Measurements from ENCODE around the gene EZR.

The EZR gene

DNA sequence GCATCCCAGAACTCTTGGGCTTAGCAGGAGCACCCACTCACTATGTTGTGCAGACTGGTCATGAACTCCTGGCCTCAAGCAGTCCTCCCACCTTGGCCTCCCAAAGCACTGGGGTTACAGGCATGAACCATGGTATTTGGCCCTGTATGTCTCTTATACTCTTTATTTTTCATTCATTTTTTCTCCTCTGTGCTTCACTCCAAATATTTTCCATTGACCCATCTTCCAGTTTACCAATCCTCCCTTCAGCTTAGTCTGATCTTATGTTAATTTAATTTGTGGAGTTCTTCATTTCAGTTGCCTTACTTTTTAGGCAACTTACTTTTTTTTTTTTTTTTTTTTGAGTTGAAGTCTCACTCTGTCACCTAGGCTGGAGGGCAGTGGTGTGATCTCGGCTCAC lies 79.5 kb downstream of the EZR start:
- TF ChIP-seq, protein P1, sequence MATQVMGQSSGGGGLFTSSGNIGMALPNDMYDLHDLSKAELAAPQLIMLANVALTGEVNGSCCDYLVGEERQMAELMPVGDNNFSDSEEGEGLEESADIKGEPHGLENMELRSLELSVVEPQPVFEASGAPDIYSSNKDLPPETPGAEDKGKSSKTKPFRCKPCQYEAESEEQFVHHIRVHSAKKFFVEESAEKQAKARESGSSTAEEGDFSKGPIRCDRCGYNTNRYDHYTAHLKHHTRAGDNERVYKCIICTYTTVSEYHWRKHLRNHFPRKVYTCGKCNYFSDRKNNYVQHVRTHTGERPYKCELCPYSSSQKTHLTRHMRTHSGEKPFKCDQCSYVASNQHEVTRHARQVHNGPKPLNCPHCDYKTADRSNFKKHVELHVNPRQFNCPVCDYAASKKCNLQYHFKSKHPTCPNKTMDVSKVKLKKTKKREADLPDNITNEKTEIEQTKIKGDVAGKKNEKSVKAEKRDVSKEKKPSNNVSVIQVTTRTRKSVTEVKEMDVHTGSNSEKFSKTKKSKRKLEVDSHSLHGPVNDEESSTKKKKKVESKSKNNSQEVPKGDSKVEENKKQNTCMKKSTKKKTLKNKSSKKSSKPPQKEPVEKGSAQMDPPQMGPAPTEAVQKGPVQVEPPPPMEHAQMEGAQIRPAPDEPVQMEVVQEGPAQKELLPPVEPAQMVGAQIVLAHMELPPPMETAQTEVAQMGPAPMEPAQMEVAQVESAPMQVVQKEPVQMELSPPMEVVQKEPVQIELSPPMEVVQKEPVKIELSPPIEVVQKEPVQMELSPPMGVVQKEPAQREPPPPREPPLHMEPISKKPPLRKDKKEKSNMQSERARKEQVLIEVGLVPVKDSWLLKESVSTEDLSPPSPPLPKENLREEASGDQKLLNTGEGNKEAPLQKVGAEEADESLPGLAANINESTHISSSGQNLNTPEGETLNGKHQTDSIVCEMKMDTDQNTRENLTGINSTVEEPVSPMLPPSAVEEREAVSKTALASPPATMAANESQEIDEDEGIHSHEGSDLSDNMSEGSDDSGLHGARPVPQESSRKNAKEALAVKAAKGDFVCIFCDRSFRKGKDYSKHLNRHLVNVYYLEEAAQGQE (IDR thresholded peaks at IDR 0.05; ENCODE audit: insufficient read depth in 1 of 2, low read depth in 2 of 2, low read length in 2 of 2): no peak
- no peak for TF ChIP-seq SIN3A (IDR thresholded peaks at IDR 0.05; ENCODE audit: borderline replicate concordance, insufficient read depth, low read length)
- TF ChIP-seq FOXP2 (optimal IDR thresholded peaks at IDR 0.05; ENCODE audit: borderline replicate concordance, extremely low read depth, extremely low read length, insufficient read depth): no peak
- no peak for TF ChIP-seq POLR2AphosphoS5 (IDR thresholded peaks at IDR 0.05; ENCODE audit: low read depth, low read length)
- TF ChIP-seq TAF1 (IDR thresholded peaks at IDR 0.05; ENCODE audit: borderline replicate concordance, insufficient read depth, low read length): no peak

DNA sequence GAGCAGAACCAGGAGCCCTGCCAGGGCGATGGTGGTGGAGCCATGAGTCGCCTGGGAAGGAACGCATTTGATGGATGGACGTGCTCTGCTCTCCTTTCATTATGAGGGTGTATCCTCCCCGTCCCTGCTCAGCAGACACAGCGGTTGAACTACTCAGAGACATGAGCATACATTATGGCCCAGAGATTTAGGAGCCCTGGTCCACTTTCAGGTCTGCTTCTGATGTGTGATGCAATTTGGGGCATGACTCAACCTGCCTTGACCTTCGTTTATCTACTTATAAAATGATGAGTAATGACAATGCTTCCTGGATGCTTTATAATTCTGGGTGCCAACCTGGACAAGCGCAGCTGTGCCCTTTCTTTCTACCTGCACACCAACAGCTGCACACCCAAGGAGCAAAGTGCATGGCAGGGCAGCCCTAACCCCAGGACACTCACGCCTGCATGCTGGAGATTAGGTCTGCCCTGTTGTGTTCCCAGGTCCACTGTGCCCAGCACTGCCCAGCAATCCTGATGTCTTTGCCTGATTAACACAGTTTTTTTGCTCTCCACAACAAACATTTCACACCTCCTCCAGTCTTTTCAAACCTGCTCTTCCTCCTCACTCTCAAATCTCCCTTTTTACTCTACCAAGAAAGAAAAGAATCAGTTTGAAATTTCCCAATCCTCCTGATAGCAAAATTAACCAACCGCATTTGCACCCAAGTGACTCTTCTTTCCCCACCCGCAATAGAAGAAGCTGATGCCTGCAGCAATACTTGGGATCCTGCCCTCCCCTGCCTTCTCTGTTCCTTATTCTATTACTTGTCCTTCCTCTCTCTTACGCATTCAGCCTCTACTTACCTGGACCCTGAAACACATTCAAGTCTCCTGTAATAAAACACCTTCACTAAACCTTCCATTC lies 81.2 kb downstream of the EZR start:
- TF ChIP-seq FOXP2 (optimal IDR thresholded peaks at IDR 0.05; ENCODE audit: borderline replicate concordance, extremely low read depth, extremely low read length, insufficient read depth) (no peak), POLR2AphosphoS5 (IDR thresholded peaks at IDR 0.05; ENCODE audit: low read depth, low read length) (no peak), TAF1 (IDR thresholded peaks at IDR 0.05; ENCODE audit: borderline replicate concordance, insufficient read depth, low read length) (no peak), SIN3A (IDR thresholded peaks at IDR 0.05; ENCODE audit: borderline replicate concordance, insufficient read depth, low read length) (no peak)
- TF ChIP-seq, protein P1 (IDR thresholded peaks at IDR 0.05; ENCODE audit: insufficient read depth in 1 of 2, low read depth in 2 of 2, low read length in 2 of 2): no peak

DNA sequence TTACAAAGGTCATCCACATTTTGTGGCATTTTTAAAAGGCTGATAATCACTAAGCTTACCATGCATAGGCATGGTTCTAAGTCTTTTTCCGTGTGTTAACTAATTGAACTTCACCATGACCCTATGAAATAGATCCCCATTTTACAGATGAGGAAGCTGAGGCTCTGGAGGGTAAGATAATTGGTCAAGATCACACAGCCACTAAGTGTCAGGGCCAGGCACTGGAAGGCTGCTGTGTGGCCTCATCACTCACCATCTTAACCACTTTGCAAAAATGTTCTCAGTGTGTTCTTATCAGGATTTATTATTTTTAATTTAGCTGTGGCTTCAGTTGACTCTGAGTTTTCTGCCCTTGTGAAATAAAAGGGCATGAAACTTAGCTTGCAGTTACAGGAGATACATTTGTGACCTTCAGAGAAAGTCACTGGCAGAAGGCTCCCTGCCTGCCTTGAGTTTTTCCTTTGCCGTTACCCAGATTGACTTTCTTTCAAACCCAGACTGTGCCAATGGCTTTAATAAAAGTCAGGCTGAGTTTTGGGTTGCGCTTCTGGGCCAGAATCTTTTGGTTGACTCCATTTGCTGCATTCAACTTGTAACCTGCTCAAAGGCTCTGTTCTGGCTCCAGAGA lies 82.0 kb downstream of the EZR start:
- TF ChIP-seq, protein P1 (IDR thresholded peaks at IDR 0.05; ENCODE audit: insufficient read depth in 1 of 2, low read depth in 2 of 2, low read length in 2 of 2): no peak
- TF ChIP-seq POLR2AphosphoS5 (IDR thresholded peaks at IDR 0.05; ENCODE audit: low read depth, low read length) (no peak), SIN3A (IDR thresholded peaks at IDR 0.05; ENCODE audit: borderline replicate concordance, insufficient read depth, low read length) (no peak), TAF1 (IDR thresholded peaks at IDR 0.05; ENCODE audit: borderline replicate concordance, insufficient read depth, low read length) (no peak), FOXP2 (optimal IDR thresholded peaks at IDR 0.05; ENCODE audit: borderline replicate concordance, extremely low read depth, extremely low read length, insufficient read depth) (no peak)

DNA sequence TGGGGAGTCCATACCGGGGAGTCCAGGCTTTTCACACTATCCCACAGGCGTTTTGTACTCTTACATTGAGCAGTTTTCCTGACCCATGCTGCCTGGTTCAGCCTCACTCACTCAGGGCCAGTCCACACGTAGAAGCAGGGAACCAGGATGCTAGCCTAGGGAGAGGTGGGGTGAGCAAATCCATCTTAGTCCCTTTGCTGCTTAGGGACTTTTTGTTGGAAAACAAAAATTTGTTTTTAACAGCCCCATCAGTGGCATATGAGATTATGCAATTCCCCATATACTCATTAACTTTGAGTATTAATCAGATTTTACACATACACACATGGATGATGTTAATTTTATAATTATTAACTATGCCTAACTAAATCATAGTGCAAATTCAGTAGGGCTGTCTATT lies 84.2 kb downstream of the EZR start:
- TF ChIP-seq FOXP2 (optimal IDR thresholded peaks at IDR 0.05; ENCODE audit: borderline replicate concordance, extremely low read depth, extremely low read length, insufficient read depth) (no peak), POLR2AphosphoS5 (IDR thresholded peaks at IDR 0.05; ENCODE audit: low read depth, low read length) (no peak), SIN3A (IDR thresholded peaks at IDR 0.05; ENCODE audit: borderline replicate concordance, insufficient read depth, low read length) (no peak), TAF1 (IDR thresholded peaks at IDR 0.05; ENCODE audit: borderline replicate concordance, insufficient read depth, low read length) (no peak)
- TF ChIP-seq, protein P1 (IDR thresholded peaks at IDR 0.05; ENCODE audit: insufficient read depth in 1 of 2, low read depth in 2 of 2, low read length in 2 of 2): no peak
